CD14-positive monocyte (primary cell): ENCODE results near the gene SIAH1. TPM values are rescaled to one million over a fixed set of nuclear protein-coding genes. Genes with fewer than 3 reads are reported as not detected.
A peak's percentile ranks its signal among the peaks of the same experiment; 100 is the strongest.

Source experiments
- DNase-seq, 3 donors: peaks; one replicate each; pipeline ENCODE4 v3.0.0-alpha.2; 2011 to 2022
- H2AFZ ChIP-seq: 2 replicates; pipeline ENCODE4 v1.6.0; 2012; ENCODE audit warnings: mild to moderate bottlenecking, low read depth, low read length, inconsistent platforms; ENCODE audit not compliant: insufficient read depth, poor library complexity, severe bottlenecking
- H3K27ac ChIP-seq, 2 donors: 1 replicate in 1 of 2; 2 replicates in 1 of 2; pipeline ENCODE4 v1.5.1; 2012 to 2013; ENCODE audit warnings: low read length in 2 of 2, control low read depth in 1 of 2, inconsistent platforms in 1 of 2, low read depth in 1 of 2, mild to moderate bottlenecking in 1 of 2
- H3K27me3 ChIP-seq, 2 donors: one replicate each; pipeline versions ENCODE4 v1.6.0 to v1.6.1; 2011 to 2013; ENCODE audit warnings: low read length in 2 of 2; ENCODE audit not compliant: control insufficient read depth in 2 of 2, insufficient read depth in 2 of 2
- H3K36me3 ChIP-seq, 2 donors: replicated peaks in 1 of 2; 1 replicate in 1 of 2; 2 replicates in 1 of 2; pipeline versions ENCODE4 v1.5.1 to v1.6.1; 2012 to 2013; ENCODE audit warnings: low read length in 2 of 2, control low read depth in 1 of 2, inconsistent platforms in 1 of 2, mild to moderate bottlenecking in 1 of 2; ENCODE audit not compliant: insufficient read depth in 2 of 2, control insufficient read depth in 1 of 2
- H3K4me1 ChIP-seq, 2 donors: 1 replicate in 1 of 2; 2 replicates in 1 of 2; pipeline versions ENCODE4 v1.5.1 to v1.6.1; 2012 to 2013; ENCODE audit warnings: low read length in 2 of 2, control low read depth in 1 of 2, inconsistent platforms in 1 of 2, mild to moderate bottlenecking in 1 of 2, moderate library complexity in 1 of 2; ENCODE audit not compliant: insufficient read depth in 2 of 2, control insufficient read depth in 1 of 2
- H3K4me2 ChIP-seq: replicated peaks from 2 replicates; pipeline ENCODE3; 2012; ENCODE audit warnings: low read length, moderate library complexity, mild to moderate bottlenecking; ENCODE audit not compliant: poor library complexity, severe bottlenecking; ENCODE audit errors: extremely low read depth
- H3K4me3 ChIP-seq, 3 experiments: fragments of 200-600 bp in 1 of 3; sonication (generic) in 1 of 3; replicated peaks in 1 of 3; 1 replicate in 2 of 3; 2 replicates in 1 of 3; pipeline ENCODE4 v1.5.1; 2011 to 2013; ENCODE audit warnings: low read length in 3 of 3, mild to moderate bottlenecking in 3 of 3, control low read depth in 2 of 3, low read depth in 2 of 3, inconsistent platforms in 1 of 3, moderate library complexity in 1 of 3
- H3K79me2 ChIP-seq: 2 replicates; pipeline ENCODE4 v1.6.0; 2012; ENCODE audit warnings: mild to moderate bottlenecking, control low read depth, inconsistent platforms, low read length, moderate library complexity; ENCODE audit not compliant: insufficient read depth
- H3K9ac ChIP-seq: 2 replicates; pipeline ENCODE4 v1.6.0; 2017; ENCODE audit warnings: low read length, mild to moderate bottlenecking; ENCODE audit not compliant: insufficient read depth, poor library complexity, severe bottlenecking
- H3K9me3 ChIP-seq, 2 donors: replicated peaks in 1 of 2; 1 replicate in 1 of 2; 2 replicates in 1 of 2; pipeline versions ENCODE4 v1.5.1 to v1.6.1; 2012 to 2013; ENCODE audit warnings: low read length in 2 of 2, control low read depth in 1 of 2; ENCODE audit not compliant: control insufficient read depth in 1 of 2, insufficient read depth in 1 of 2
- H4K20me1 ChIP-seq: 2 replicates; pipeline ENCODE4 v1.6.0; 2012; ENCODE audit warnings: mild to moderate bottlenecking, low read length, control low read depth, moderate library complexity; ENCODE audit not compliant: insufficient read depth
- H3K27ac Mint-ChIP-seq, 7 donors: one replicate each; pipeline ENCODE4 v1.8.0; 2020; ENCODE audit warnings: mild to moderate bottlenecking in 7 of 7, mixed read lengths in 7 of 7, moderate library complexity in 6 of 7, inconsistent platforms in 2 of 7
- H3K27me3 Mint-ChIP-seq, 3 donors: one replicate each; pipeline ENCODE4 v1.8.0; 2021 to 2022; ENCODE audit warnings: low read depth in 3 of 3, mild to moderate bottlenecking in 3 of 3, mixed read lengths in 3 of 3, moderate library complexity in 3 of 3, inconsistent platforms in 1 of 3
- H3K36me3 Mint-ChIP-seq, 2 donors: one replicate each; pipeline ENCODE4 v1.8.0; 2020; ENCODE audit warnings: mixed read lengths in 2 of 2, inconsistent platforms in 1 of 2, mild to moderate bottlenecking in 1 of 2
- H3K4me1 Mint-ChIP-seq: one replicate; pipeline ENCODE4 v1.8.0; 2020; ENCODE audit warnings: mild to moderate bottlenecking, mixed read lengths
- H3K4me3 Mint-ChIP-seq, 2 donors: one replicate each; pipeline ENCODE4 v1.8.0; 2020; ENCODE audit warnings: mild to moderate bottlenecking in 2 of 2, mixed read lengths in 2 of 2, moderate library complexity in 1 of 2
- H3K9me3 Mint-ChIP-seq, 7 donors: one replicate each; pipeline ENCODE4 v1.8.0; 2020 to 2022; ENCODE audit warnings: mixed read lengths in 7 of 7, mild to moderate bottlenecking in 6 of 7, moderate library complexity in 6 of 7, inconsistent platforms in 2 of 7
- CTCF ChIP-seq: fragments of 200-600 bp; IDR thresholded peaks from one replicate; pipeline ENCODE4 v1.8.0; 2022; ENCODE audit warnings: antibody characterized with exemption, mild to moderate bottlenecking
- WGBS: methylation state at CpG from one replicate; pipeline ENCODE4 v1.1.5; 2013; ENCODE audit warnings: missing lambda C conversion rate; ENCODE audit not compliant: insufficient coverage; 5-methylcytosine and 5-hydroxymethylcytosine counted together
- intact Hi-C, 2 donors: fragments of 100-400 bp; cut with micrococcal nuclease; formaldehyde crosslinking; loops; one replicate each; pipeline versions ENCODE4 v1.15.0 to v1.15.1; 2023
- polyA plus RNA-seq, 3 donors: library from polyadenylated mRNA; depleted of rRNA in 1 of 3; unstranded in 2 of 3; stranded (reverse) in 1 of 3; fragments of 300-500 nt in 2 of 3; fragments of >200 nt in 1 of 3; fragmentation: Illumina TruSeq in 2 of 3; gene quantifications; 1 replicate in 2 of 3; 2 replicates in 1 of 3; pipeline ENCODE4 v1.2.3, GENCODE V29; 2012 to 2021

Gene SIAH1
- polyA plus RNA-seq, 3 donors, result 4.9 to 11.8 (median 5.6) TPM

DNA sequence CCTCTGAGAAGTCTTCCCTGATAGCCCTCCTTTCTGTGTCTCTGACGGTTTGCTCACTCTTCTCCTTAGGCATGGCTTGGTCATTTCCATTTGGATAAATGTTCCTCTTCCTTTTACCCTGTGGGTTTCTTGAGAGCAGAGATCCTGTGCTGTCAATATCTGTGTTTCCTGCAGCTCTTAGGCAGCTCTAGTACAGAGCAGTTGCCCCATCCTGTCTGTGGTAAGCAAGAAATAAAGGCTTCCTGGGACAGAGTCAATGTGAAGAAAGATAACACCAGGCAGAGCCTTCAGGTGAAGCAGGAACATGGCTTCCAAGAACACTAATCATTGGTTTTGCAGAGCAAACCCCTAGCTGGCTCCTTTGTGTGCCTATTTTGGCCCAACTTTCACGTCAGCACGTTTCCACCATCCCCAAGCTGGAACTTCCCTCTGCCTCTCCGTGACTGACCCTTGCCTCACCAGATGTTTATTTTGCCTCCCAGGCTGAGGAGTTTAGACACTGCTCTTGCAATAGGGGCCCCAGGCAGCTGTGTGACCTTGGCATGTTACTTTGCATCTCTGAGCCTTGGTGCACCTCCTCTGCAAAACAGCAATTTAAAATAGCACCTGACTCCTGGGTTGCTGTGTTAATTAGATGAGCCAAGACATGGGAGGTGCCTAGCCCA is 49.6 kb upstream of the SIAH1 start:
- 7% methylated on average over 4 of the region's 4 CpGs for WGBS
- H3K4me1 ChIP-seq, result peaks cover 42 to 46% of the 10 kb centered on the region in 2 donors

More for the DNA sequence above, 49.6 kb upstream of the SIAH1 start:
- intact Hi-C loops, result loop anchor here in 1 of 2 donors (5.0 kb wide), 1 partner anchor 47 kb away; the partner anchor contains the start of gene SIAH1
- no peaks in the 10 kb centered on the region for H4K20me1 ChIP-seq
- peak overlapping the region; percentile 33 to 85 for H3K27ac ChIP-seq
- Mint-ChIP-seq H3K4me3 (peak overlapping the region; percentile 58), H3K4me1 (peaks cover 45% of the 10 kb centered on the region), H3K36me3 (no peaks in the 10 kb centered on the region), H3K9me3 (peaks cover 0 to 6% (median 0%) of the 10 kb centered on the region in 7 donors), H3K27ac (peak overlapping the region; percentile 83 to 95 (median 90)), H3K27me3 (peaks cover 0 to 3% (median 1%) of the 10 kb centered on the region in 3 donors)
- H3K27me3 ChIP-seq, result no peaks in the 10 kb centered on the region
- peak overlapping the region; percentile 45 for H3K4me2 ChIP-seq
- no peaks in the 10 kb centered on the region for H3K36me3 ChIP-seq
- TF ChIP-seq CTCF, result no peak
- H3K9ac ChIP-seq, result peak overlapping the region; percentile 29
- peak overlapping the region in 1 of 3 experiments; percentile 45 for H3K4me3 ChIP-seq
- H2AFZ ChIP-seq, result peak overlapping the region; percentile 59
- DNase-seq, result peak; percentile 63 to 77 (median 67)
- no peaks in the 10 kb centered on the region for H3K79me2 ChIP-seq
- H3K9me3 ChIP-seq, result no peaks in the 10 kb centered on the region
